Trophoblast cell (in vitro differentiated cells and primary cell): ENCODE data around the gene C1QTNF9B.

Source experiments
- DNase-seq, 2 donors: peaks; one replicate each; pipeline ENCODE4 v3.0.0-alpha.2; 2016
- H2AFZ ChIP-seq: 2 replicates; pipeline ENCODE4 v1.6.1; 2013; ENCODE audit warnings: low read length, moderate library complexity, mild to moderate bottlenecking; ENCODE audit not compliant: insufficient read depth, poor library complexity
- H2AK5ac ChIP-seq: 2 replicates; pipeline ENCODE4 v1.6.1; 2013; ENCODE audit warnings: mild to moderate bottlenecking, low read length
- H2BK120ac ChIP-seq: 2 replicates; pipeline ENCODE4 v1.6.1; 2013; ENCODE audit warnings: low read length, mild to moderate bottlenecking, moderate library complexity; ENCODE audit not compliant: insufficient read depth, poor library complexity
- H2BK12ac ChIP-seq: 2 replicates; pipeline ENCODE4 v1.6.1; 2013; ENCODE audit warnings: mild to moderate bottlenecking, low read length, moderate library complexity
- H2BK5ac ChIP-seq: 2 replicates; pipeline ENCODE4 v1.6.1; 2013; ENCODE audit warnings: low read length, low read depth, moderate library complexity, mild to moderate bottlenecking; ENCODE audit not compliant: poor library complexity
- H3K14ac ChIP-seq: 2 replicates; pipeline ENCODE4 v1.6.1; 2013; ENCODE audit warnings: mild to moderate bottlenecking, low read length
- H3K18ac ChIP-seq: 2 replicates; pipeline ENCODE4 v1.6.1; 2013; ENCODE audit warnings: mild to moderate bottlenecking, low read length
- H3K23ac ChIP-seq: 2 replicates; pipeline ENCODE4 v1.6.1; 2013; ENCODE audit warnings: low read length
- H3K27ac ChIP-seq: 2 replicates; pipeline ENCODE4 v1.5.1; 2013; ENCODE audit warnings: low read depth, mild to moderate bottlenecking, inconsistent platforms, low read length, moderate library complexity
- H3K27me3 ChIP-seq: 2 replicates; pipeline ENCODE4 v1.6.1; 2013; ENCODE audit warnings: inconsistent platforms, mild to moderate bottlenecking, low read length, moderate library complexity; ENCODE audit not compliant: insufficient read depth
- H3K36me3 ChIP-seq, 2 experiments: 1 replicate in 1 of 2; 2 replicates in 1 of 2; pipeline ENCODE4 v1.6.1; 2013; ENCODE audit warnings: low read length in 2 of 2, mild to moderate bottlenecking in 2 of 2, moderate library complexity in 1 of 2; ENCODE audit not compliant: insufficient read depth in 2 of 2, control insufficient read depth in 1 of 2
- H3K4ac ChIP-seq: 2 replicates; pipeline ENCODE4 v1.6.1; 2013; ENCODE audit warnings: low read depth, mild to moderate bottlenecking, low read length, moderate library complexity
- H3K4me1 ChIP-seq, 2 experiments: 1 replicate in 1 of 2; 2 replicates in 1 of 2; pipeline ENCODE4 v1.6.1; 2013; ENCODE audit warnings: low read length in 2 of 2, mild to moderate bottlenecking in 2 of 2, moderate library complexity in 1 of 2; ENCODE audit not compliant: insufficient read depth in 2 of 2, control insufficient read depth in 1 of 2
- H3K4me2 ChIP-seq: 2 replicates; pipeline ENCODE4 v1.6.1; 2013; ENCODE audit warnings: inconsistent platforms, mild to moderate bottlenecking, low read length, moderate library complexity
- H3K4me3 ChIP-seq: 2 replicates; pipeline ENCODE4 v1.5.1; 2013; ENCODE audit warnings: mild to moderate bottlenecking, low read depth, low read length, inconsistent platforms
- H3K79me1 ChIP-seq: one replicate; pipeline ENCODE4 v1.6.1; 2013; ENCODE audit warnings: low read length
- H3K79me2 ChIP-seq: 2 replicates; pipeline ENCODE4 v1.6.1; 2013; ENCODE audit warnings: low read length, mild to moderate bottlenecking; ENCODE audit not compliant: control insufficient read depth, insufficient read depth, poor library complexity
- H3K9ac ChIP-seq: 2 replicates; pipeline ENCODE4 v1.6.1; 2013; ENCODE audit warnings: mild to moderate bottlenecking, low read length
- H3K9me3 ChIP-seq: 2 replicates; pipeline ENCODE4 v1.6.1; 2013; ENCODE audit warnings: low read depth, mild to moderate bottlenecking, control low read depth, inconsistent platforms, low read length; ENCODE audit not compliant: insufficient read depth
- H4K12ac ChIP-seq: 2 replicates; pipeline ENCODE4 v1.6.1; 2013; ENCODE audit warnings: low read depth, mild to moderate bottlenecking, low read length, moderate library complexity
- H4K8ac ChIP-seq: 2 replicates; pipeline ENCODE4 v1.6.1; 2013; ENCODE audit warnings: low read depth, mild to moderate bottlenecking, low read length, moderate library complexity
- H4K91ac ChIP-seq: one replicate; pipeline ENCODE4 v1.6.1; 2013; ENCODE audit warnings: low read depth, mild to moderate bottlenecking, low read length, moderate library complexity
- WGBS: extraction: QIAGEN DNeasy Blood & Tissue Kit; methylation state at CpG from one replicate; pipeline ENCODE4 v1.1.7; 2013; ENCODE audit warnings: missing lambda C conversion rate; ENCODE audit not compliant: insufficient read length, insufficient coverage; ENCODE audit errors: extremely low coverage; 5-methylcytosine and 5-hydroxymethylcytosine counted together

C1QTNF9B gene

DNA sequence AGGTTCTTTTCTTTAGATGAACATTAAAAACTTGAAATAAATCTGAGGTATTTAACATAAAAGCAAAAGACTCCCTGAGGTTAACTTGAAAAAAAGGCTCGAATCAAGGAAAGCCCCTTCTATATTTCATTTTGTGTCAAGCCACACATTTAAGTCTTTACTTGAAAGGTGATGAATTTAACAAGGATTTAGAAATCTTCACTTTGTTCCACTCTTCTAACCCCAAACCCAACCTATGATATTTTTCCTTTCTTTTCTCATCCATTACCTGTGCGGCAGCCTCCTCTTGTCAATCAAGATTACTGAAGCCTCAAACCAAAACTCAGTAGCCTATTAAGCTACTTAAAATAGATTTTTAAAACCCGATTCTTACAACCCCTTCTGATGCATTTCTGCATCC lies 41.9 kb downstream of the C1QTNF9B start:
- Histone ChIP-seq H4K12ac (no peak overlapping the region), H3K4me2 (no peak overlapping the region), H4K8ac (no peak overlapping the region), H2AK5ac (no peak overlapping the region), H3K27ac (no peak overlapping the region), H4K91ac (no peak overlapping the region), H3K36me3 (no peaks in the 10 kb centered on the region), H3K23ac (no peak overlapping the region), H3K9me3 (no peaks in the 10 kb centered on the region), H3K79me2 (no peaks in the 10 kb centered on the region), H3K18ac (no peak overlapping the region), H2BK120ac (no peak overlapping the region), H3K4me3 (no peak overlapping the region), H3K14ac (no peak overlapping the region), H3K4me1 (no peaks in the 10 kb centered on the region), H2BK12ac (no peak overlapping the region), H2AFZ (no peak overlapping the region), H2BK5ac (no peak overlapping the region), H3K27me3 (no peaks in the 10 kb centered on the region), H3K4ac (no peak overlapping the region), H3K79me1 (no peaks in the 10 kb centered on the region), H3K9ac (no peak overlapping the region)
- no CpG with 5 or more reads among the region's 3 CpGs for WGBS
- DNase-seq: no peak

DNA sequence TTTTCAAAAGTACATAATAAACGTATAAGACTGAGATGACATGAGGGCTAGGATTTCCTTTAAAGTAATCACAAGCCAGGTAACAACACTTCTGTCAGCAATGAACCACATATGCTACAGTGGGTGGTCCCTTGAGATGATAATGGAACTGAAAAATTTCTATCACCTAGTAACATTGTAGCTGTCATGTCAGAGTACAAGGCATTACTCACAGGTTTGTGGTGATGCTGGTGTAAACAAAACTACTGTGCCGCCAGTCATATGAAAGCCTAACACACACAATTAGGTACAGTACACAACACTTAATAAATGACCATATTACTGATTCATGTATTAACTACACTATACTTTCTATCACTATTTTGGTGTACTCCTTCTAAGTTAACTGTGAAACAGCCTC lies 45.0 kb downstream of the C1QTNF9B start:
- H3K4me3 ChIP-seq: no peak overlapping the region
- H3K4me2 ChIP-seq: no peak overlapping the region
- no peak overlapping the region for H4K12ac ChIP-seq
- H3K9ac ChIP-seq: no peak overlapping the region
- H3K18ac ChIP-seq: no peak overlapping the region
- no peak overlapping the region for H2BK12ac ChIP-seq
- no peak for DNase-seq
- no peaks in the 10 kb centered on the region for H3K36me3 ChIP-seq
- H2AFZ ChIP-seq: no peak overlapping the region
- H2BK120ac ChIP-seq: no peak overlapping the region
- H3K9me3 ChIP-seq: no peaks in the 10 kb centered on the region
- no peak overlapping the region for H2BK5ac ChIP-seq
- H3K79me2 ChIP-seq: no peaks in the 10 kb centered on the region
- H4K8ac ChIP-seq: no peak overlapping the region
- no CpG with 5 or more reads among the region's 2 CpGs for WGBS
- H3K4me1 ChIP-seq: no peaks in the 10 kb centered on the region
- H3K27ac ChIP-seq: no peak overlapping the region
- H3K27me3 ChIP-seq: no peaks in the 10 kb centered on the region
- H2AK5ac ChIP-seq: no peak overlapping the region
- no peak overlapping the region for H4K91ac ChIP-seq
- no peak overlapping the region for H3K23ac ChIP-seq
- H3K79me1 ChIP-seq: no peaks in the 10 kb centered on the region
- no peak overlapping the region for H3K4ac ChIP-seq
- no peak overlapping the region for H3K14ac ChIP-seq

GRCh38 chr13:23851106-23851505 lies 46.2 kb downstream of the C1QTNF9B start:
- H3K79me1 ChIP-seq: no peaks in the 10 kb centered on the region
- H3K14ac ChIP-seq: no peak overlapping the region
- H3K18ac ChIP-seq: no peak overlapping the region
- H2BK120ac ChIP-seq: no peak overlapping the region
- no peak overlapping the region for H4K8ac ChIP-seq
- H3K4ac ChIP-seq: no peak overlapping the region
- no peak overlapping the region for H3K4me2 ChIP-seq
- DNase-seq: no peak
- H3K79me2 ChIP-seq: no peaks in the 10 kb centered on the region
- H2BK12ac ChIP-seq: no peak overlapping the region
- H2BK5ac ChIP-seq: no peak overlapping the region
- no peak overlapping the region for H3K27ac ChIP-seq
- no CpG with 5 or more reads among the region's 2 CpGs for WGBS
- no peaks in the 10 kb centered on the region for H3K4me1 ChIP-seq
- H2AK5ac ChIP-seq: no peak overlapping the region
- no peaks in the 10 kb centered on the region for H3K27me3 ChIP-seq
- no peaks in the 10 kb centered on the region for H3K9me3 ChIP-seq
- no peak overlapping the region for H3K9ac ChIP-seq
- no peak overlapping the region for H3K4me3 ChIP-seq
- no peak overlapping the region for H2AFZ ChIP-seq
- no peak overlapping the region for H3K23ac ChIP-seq
- H3K36me3 ChIP-seq: no peaks in the 10 kb centered on the region
- no peak overlapping the region for H4K12ac ChIP-seq
- no peak overlapping the region for H4K91ac ChIP-seq

GRCh38 chr13:23850134-23850533 lies 47.2 kb downstream of the C1QTNF9B start:
- Histone ChIP-seq H3K4me2 (no peak overlapping the region), H3K36me3 (no peaks in the 10 kb centered on the region), H3K18ac (no peak overlapping the region), H2BK12ac (no peak overlapping the region), H2BK120ac (no peak overlapping the region), H3K4me1 (no peaks in the 10 kb centered on the region), H2AK5ac (no peak overlapping the region), H3K9ac (no peak overlapping the region), H3K27me3 (no peaks in the 10 kb centered on the region), H3K4ac (no peak overlapping the region), H2AFZ (no peak overlapping the region), H3K79me2 (no peaks in the 10 kb centered on the region), H3K9me3 (no peaks in the 10 kb centered on the region), H4K91ac (no peak overlapping the region), H3K14ac (no peak overlapping the region), H2BK5ac (no peak overlapping the region), H4K12ac (no peak overlapping the region), H3K27ac (no peak overlapping the region), H4K8ac (no peak overlapping the region), H3K23ac (no peak overlapping the region), H3K4me3 (no peak overlapping the region), H3K79me1 (no peaks in the 10 kb centered on the region)
- no peak for DNase-seq
- no CpG with 5 or more reads among the region's 1 CpG for WGBS
